22Rv1 (cell line): ENCODE results near the gene UBE3C.

Source experiments
- H3K27ac ChIP-seq: fragments of 450-650 bp; 2 replicates; pipeline ENCODE4 v1.5.1; 2017
- ZFX ChIP-seq: fragments of 450-650 bp; IDR thresholded peaks from 2 replicates; pipeline ENCODE4 v1.6.1; 2017; ENCODE audit warnings: antibody characterized with exemption, borderline replicate concordance
- TF ChIP-seq, protein P1 (sequence below): fragments of 450-650 bp; IDR thresholded peaks from 2 replicates; pipeline ENCODE4 v1.5.1; 2017; ENCODE audit warnings: mild to moderate bottlenecking

UBE3C gene

DNA sequence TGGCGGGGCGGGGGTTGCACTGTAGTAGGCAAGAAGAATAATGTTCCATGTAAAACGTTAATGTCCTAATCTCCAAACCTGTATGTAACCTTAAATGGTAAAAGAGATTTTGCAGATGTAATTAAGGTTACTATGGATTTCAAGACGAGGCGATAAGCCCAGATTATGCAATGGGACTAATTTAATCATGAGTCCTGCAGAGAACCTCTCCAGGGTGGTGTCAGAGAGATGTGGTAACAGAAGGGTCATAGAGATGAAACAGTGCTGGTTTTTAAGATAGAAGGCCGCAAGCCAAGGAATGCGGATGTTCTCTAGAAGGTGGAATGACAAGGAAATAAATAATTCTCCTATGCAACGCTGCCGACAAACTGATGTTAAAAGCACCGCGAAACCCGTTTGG, 57.1 kb downstream of the UBE3C start:
- no peak for TF ChIP-seq ZFX
- TF ChIP-seq, protein P1, sequence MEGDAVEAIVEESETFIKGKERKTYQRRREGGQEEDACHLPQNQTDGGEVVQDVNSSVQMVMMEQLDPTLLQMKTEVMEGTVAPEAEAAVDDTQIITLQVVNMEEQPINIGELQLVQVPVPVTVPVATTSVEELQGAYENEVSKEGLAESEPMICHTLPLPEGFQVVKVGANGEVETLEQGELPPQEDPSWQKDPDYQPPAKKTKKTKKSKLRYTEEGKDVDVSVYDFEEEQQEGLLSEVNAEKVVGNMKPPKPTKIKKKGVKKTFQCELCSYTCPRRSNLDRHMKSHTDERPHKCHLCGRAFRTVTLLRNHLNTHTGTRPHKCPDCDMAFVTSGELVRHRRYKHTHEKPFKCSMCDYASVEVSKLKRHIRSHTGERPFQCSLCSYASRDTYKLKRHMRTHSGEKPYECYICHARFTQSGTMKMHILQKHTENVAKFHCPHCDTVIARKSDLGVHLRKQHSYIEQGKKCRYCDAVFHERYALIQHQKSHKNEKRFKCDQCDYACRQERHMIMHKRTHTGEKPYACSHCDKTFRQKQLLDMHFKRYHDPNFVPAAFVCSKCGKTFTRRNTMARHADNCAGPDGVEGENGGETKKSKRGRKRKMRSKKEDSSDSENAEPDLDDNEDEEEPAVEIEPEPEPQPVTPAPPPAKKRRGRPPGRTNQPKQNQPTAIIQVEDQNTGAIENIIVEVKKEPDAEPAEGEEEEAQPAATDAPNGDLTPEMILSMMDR = no peak

DNA sequence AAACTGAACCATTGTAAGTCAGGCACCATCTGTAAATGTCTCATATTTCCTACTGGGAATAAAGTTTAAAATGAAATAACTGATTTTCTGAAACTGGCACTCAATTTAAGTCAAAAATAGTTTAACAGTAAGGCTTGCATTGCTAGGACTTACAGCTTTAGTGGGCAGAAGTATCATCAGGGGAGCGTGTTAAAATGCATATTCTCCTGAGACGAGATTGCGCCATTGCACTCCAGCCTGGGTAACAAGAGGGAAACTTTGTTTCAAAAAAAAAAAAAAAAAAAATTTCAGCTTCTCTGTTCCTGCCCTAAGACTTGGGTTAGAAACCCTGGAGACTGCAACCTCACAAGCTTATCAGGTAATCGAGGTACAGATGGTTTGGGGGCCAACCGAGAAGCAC, 65.4 kb downstream of the UBE3C start:
- TF ChIP-seq, protein P1 = no peak
- TF ChIP-seq ZFX = no peak
- no peak overlapping the region for H3K27ac ChIP-seq

More for the DNA sequence above, 57.1 kb downstream of the UBE3C start:
- H3K27ac ChIP-seq = no peak overlapping the region

DNA sequence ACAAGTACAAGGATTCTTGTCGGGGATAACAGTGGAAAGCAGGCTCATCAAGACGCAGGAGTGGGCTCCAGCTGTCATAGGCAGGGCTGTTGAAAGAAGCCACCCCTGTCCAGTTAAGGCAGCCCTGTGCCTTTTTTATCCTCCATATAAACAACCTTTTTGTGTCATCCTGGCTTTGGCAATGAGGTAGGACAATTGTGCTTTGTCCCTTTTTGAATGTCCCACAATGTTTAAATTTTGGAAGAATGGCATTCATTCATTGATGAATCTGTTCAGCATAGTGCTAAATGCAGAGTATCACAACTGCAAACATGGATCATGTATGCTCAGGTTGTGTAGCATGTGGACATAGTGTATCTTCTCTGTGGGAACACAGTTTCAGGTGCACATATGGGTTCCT, 66.7 kb downstream of the UBE3C start:
- H3K27ac ChIP-seq = no peak overlapping the region
- no peak for TF ChIP-seq ZFX
- TF ChIP-seq, protein P1 = no peak

DNA sequence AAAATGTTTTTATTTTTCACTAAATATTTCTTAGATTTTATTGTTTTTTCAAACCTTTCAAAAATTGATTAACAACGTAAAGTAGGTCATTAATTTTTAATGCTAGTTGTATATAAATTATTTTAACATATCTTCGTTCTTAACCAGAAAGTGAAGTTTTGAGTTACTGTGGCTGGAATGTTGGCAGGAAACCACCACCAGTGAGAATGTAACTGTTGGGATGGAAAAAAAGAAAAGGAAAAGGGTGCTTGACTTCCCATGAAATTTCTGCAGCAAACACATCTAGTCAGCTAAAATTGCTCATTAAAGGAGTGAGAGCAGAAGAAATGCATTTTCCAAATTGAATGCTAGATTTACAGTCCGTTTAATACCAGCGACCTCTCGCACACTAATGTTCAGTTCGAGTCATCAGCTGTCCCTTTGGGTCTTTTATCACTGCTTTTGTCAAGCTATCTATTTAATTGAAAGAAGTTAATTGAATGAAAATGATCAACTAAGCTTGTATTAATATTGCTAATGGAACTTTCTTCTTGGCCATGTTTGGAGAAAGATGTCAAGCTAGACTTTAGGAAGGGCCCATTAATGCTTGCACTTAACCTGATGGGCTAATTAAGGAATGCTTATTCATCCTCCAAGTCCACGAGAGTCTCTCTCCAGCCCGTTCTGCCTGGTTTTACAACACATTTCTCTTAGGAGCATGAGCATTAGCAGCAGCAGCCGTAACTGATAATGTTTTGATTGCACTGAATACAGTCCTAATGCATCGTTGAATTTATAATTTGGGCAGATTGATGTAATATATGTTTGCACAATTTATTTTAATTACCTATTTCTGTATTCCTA, 70.1 kb downstream of the UBE3C start:
- no peak for TF ChIP-seq ZFX
- TF ChIP-seq, protein P1 = no peak

DNA sequence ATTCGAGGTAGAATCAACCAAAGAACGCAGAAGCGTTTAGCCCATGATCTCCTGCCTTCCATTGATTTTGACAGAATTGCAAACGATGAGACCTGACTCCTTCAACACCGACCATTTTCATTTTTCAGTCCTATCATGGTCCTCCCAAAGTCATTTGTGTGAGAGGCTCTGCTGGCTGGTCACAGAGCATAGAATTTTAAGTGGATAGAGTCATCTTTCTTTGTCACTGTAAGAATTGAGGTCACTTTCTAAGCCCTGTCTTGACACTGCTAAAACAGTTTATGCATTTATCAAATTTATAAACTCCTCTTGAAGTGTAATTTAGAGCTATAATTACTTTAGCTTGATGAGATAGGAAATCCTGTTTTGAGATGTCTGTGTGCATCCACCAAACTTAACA, 72.0 kb downstream of the UBE3C start:
- TF ChIP-seq ZFX = no peak
- H3K27ac ChIP-seq = no peak overlapping the region

More for the DNA sequence above, 70.1 kb downstream of the UBE3C start:
- no peak overlapping the region for H3K27ac ChIP-seq

DNA sequence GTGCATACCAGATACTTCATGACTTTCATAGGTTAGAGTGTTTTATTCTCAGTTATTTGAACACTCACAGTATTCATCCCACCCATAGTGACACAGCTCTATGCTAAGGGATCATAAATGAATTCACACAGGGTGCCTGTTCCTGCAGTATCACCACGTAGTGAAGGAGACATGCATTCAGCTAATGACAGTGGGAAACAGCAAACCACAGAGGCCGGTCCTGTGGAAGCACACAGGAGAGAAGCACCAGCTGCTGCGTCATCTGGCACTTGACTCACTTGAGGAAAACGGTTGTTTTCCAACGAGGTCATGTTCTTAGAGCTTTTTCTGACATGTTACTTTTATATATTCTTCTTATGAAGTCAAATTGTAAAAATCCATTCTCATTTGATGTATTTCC, 73.0 kb downstream of the UBE3C start:
- TF ChIP-seq, protein P1 = no peak
- no peak for TF ChIP-seq ZFX
- no peak overlapping the region for H3K27ac ChIP-seq

DNA sequence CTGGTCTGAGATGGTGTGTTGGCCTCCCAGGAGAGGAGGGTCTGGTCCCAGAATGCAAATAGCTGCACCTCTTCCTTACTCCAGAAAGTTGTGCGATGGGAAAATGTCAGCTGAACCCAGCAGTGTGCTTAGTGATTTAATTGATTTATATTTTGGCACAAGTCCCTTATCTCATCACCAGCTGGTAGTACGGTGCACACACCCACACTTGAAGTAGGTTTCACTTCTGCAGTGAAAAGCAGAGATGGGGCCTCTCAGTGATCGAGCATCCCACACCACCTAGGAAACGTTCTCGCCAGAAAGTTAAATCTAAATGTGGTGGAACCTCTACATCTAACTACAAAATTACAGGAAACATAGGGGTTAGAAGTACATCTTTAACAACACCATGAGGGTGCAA, 80.4 kb downstream of the UBE3C start:
- TF ChIP-seq, protein P1 = no peak
- TF ChIP-seq ZFX = no peak
- no peak overlapping the region for H3K27ac ChIP-seq
